ENCODE results near the gene MYRF. TPM values are rescaled to one million over a fixed set of nuclear protein-coding genes. Genes with fewer than 3 reads are reported as not detected.

Gene MYRF
- total and polyA plus RNA-seq, 4 donors: 0.23 to 2.3 (median 1.0) TPM

DNA sequence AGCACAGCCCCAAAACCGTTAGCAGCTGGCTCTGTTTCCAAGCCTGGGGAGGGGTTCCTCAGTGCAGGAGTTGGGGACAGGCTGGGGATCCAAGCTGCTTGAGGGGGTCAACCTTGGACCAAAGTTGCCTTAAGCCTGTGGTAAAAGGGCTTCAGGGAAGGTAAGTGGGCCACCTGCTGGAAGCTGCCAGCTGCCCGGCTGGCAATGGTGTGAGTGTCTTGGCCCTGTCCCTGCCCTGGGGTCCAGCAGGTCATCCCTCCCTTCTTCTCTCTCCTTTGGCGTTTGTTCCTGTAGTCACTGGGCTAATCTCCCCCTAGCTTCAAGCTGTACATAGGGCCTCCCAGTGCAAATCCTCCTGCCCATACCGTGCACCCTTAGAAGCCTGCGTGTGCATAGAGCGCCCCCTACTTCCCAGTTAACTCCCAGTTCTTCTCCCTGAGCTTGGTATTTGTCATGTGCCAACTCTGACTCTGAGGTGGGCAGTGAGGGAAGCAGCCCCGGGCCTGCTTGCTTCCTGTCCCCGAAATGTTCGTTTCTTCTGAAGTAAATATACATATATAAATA, 35.6 kb downstream of the MYRF start:
- ATAC-seq (ENCODE audit: low FRiP score) (no peak), DNase-seq (no peak)
- Histone ChIP-seq H3K4me1 (ENCODE audit: control insufficient read depth in 1 of 2, insufficient read depth in 2 of 2, low read length in 2 of 2) (no peaks in the 10 kb centered on the region), H3K27ac (ENCODE audit: low read depth in 1 of 2, low read length in 2 of 2) (no peak overlapping the region), H3K9me3 (ENCODE audit: control insufficient read depth, low read length) (no peaks in the 10 kb centered on the region), H3K4me3 (ENCODE audit: low read length in 2 of 2) (no peak overlapping the region), H3K36me3 (ENCODE audit: control insufficient read depth in 1 of 2, insufficient read depth in 2 of 2, low read length in 1 of 2) (peaks cover 0 to 5% of the 10 kb centered on the region in 2 donors), H3K27me3 (ENCODE audit: control insufficient read depth in 1 of 2, insufficient read depth in 2 of 2, low read length in 1 of 2) (no peaks in the 10 kb centered on the region)
- intact Hi-C loops (cut with DNase I): no loop called here
- WGBS, 2 donors: 33 to 40% methylated on average over 9 of the region's 9 CpGs

DNA sequence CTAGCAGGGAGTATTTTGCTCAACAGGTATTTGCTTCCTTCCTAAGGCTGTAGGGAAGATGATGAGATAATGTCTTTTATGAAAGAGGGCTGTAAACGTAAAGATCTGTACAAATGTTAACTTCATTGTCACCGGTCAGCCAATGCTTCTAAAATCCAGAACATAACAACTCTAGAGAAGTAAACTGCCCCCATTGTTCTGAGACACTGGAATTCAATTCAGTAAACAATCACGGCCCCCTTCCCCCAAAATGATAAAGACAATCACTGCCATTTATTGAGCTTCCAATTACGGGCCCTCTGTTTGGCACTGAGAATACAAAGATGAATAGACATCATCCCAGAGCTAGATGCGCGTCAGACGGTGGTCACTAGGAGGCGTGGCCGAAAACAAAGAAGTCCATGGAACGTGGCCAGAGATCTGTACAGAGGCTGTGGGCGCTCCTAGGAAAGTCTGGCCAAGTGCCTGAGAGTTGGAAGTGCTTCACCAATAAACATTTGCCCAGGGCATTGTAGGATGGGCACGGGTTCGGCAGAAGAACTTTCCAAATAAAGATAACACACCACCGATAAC, 39.4 kb downstream of the MYRF start:
- intact Hi-C loops (cut with DNase I): loop anchor here (10.0 kb wide), 2 partner anchors 153 to 523 kb away; no protein-coding TSS in a partner anchor
- Histone ChIP-seq H3K4me3 (ENCODE audit: low read length in 2 of 2) (peak overlapping the region; percentile 65 to 82), H3K36me3 (ENCODE audit: control insufficient read depth in 1 of 2, insufficient read depth in 2 of 2, low read length in 1 of 2) (peaks cover 0 to 5% of the 10 kb centered on the region in 2 donors), H3K27me3 (ENCODE audit: control insufficient read depth in 1 of 2, insufficient read depth in 2 of 2, low read length in 1 of 2) (no peaks in the 10 kb centered on the region), H3K4me1 (ENCODE audit: control insufficient read depth in 1 of 2, insufficient read depth in 2 of 2, low read length in 2 of 2) (no peaks in the 10 kb centered on the region), H3K9me3 (ENCODE audit: control insufficient read depth, low read length) (no peaks in the 10 kb centered on the region), H3K27ac (ENCODE audit: low read depth in 1 of 2, low read length in 2 of 2) (peak overlapping the region in 1 of 2 donors; percentile 98)
- peak; percentile 75 to 88 for DNase-seq
- WGBS, 2 donors: 3 to 5% methylated on average over 14 of the region's 14 CpGs
- ATAC-seq (ENCODE audit: low FRiP score): peak; percentile 63

DNA sequence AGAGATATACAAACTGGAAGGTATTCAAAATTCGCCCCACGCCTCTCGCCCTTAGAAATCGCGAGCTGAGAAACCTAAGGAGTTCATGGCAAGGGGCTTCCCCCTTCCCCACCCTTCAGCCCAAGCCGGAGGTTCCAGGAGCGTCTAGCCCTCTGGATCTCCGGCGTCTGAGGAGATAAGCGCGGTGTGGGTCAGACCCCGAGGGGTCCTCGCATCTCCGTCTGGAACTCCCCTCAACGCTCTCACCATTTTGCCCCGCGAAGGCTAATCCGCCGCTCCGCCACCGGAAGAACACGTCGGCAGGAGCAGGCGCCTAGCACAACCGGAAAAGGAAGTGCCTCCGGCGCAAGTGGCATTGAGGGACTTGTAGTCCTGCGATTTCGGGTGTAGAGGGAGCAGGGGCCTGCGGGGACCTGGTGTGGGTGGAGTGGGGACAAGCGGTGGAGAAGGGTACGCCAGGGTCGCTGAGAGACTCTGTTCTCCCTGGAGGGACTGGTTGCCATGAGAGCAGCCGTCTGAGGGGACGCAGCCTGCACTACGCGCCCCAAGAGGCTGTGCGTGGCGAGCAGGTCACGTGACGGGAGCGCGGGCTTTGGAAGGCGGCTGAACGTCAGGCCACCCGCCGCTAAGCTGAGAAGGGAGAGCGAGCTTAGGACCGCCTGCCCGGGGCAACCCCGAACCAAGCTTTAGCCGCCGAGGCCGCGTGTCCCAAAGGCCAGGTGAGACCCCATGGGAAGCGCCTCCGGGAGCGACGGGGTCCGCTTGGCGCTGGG, 40.1 kb downstream of the MYRF start, which contains the start of the genes FEN1 and TMEM258:
TSS of gene FEN1 (plus strand) at position 602 of the 773 bp plus-strand sequence. CDS start 2,451 bp downstream, outside the sequence.
TSS of gene TMEM258 (minus strand) at position 290 of the 773 bp plus-strand sequence. CDS start at position 249, 41 bp downstream.
- DNase-seq: peak; percentile 94 to 96
- Histone ChIP-seq H3K36me3 (ENCODE audit: control insufficient read depth in 1 of 2, insufficient read depth in 2 of 2, low read length in 1 of 2) (peaks cover 0 to 3% of the 10 kb centered on the region in 2 donors), H3K4me3 (ENCODE audit: low read length in 2 of 2) (peak within 1 kb of the TSS; percentile 65 to 82), H3K27me3 (ENCODE audit: control insufficient read depth in 1 of 2, insufficient read depth in 2 of 2, low read length in 1 of 2) (no peaks in the 10 kb centered on the region), H3K4me1 (ENCODE audit: control insufficient read depth in 1 of 2, insufficient read depth in 2 of 2, low read length in 2 of 2) (no peaks in the 10 kb centered on the region), H3K27ac (ENCODE audit: low read depth in 1 of 2, low read length in 2 of 2) (peak within 1 kb of the TSS in 1 of 2 donors; percentile 98), H3K9me3 (ENCODE audit: control insufficient read depth, low read length) (no peaks in the 10 kb centered on the region)
- intact Hi-C loops (cut with DNase I): loop anchor here (10.0 kb wide), 2 partner anchors 152 to 522 kb away; no protein-coding TSS in a partner anchor
- 0% methylated on average over 61 of the region's 61 CpGs for WGBS, 2 donors
- peak; percentile 96 for ATAC-seq (ENCODE audit: low FRiP score)

DNA sequence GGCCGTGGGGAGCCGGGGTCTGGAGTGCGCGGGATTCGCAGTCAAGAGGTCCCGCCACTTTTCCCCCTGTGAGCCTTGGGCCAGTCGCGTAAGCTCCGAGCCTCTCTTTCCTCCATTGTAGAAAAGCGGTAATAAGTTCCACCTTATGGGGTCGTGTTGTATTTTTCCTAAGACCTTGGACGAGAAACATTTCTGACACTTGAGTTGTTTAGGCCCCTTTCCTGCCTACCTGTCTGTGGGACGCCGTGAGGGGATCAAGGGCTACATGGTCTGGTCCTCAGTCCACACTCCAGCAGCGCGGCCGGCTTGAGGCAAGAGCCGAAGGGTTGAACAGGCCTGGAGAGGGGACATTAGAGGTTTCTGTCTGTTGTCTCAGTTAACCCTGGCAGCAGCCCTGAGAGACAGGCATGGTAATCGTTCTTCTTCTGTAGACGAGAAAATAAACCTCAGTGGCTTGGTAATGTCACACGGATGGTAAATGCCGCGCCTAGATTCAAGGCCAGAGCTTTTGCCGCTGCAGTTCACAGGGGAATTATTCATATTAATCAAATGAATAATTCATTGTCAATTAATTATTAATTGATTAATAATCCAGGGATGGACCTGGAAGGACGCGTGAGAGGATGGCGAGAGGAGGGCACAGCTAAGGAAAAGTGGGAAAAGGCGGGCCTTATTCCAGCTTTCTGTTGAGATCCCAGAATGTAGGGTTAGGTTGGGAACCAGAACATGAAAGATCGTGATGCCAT, 40.8 kb downstream of the MYRF start:
- no peak for DNase-seq
- no peak for ATAC-seq (ENCODE audit: low FRiP score)
- peaks cover 0 to 3% of the 10 kb centered on the region in 2 donors for H3K36me3 ChIP-seq (ENCODE audit: control insufficient read depth in 1 of 2, insufficient read depth in 2 of 2, low read length in 1 of 2)
- no peaks in the 10 kb centered on the region for H3K9me3 ChIP-seq (ENCODE audit: control insufficient read depth, low read length)
- H3K27ac ChIP-seq (ENCODE audit: low read depth in 1 of 2, low read length in 2 of 2): no peak overlapping the region
- no peaks in the 10 kb centered on the region for H3K4me1 ChIP-seq (ENCODE audit: control insufficient read depth in 1 of 2, insufficient read depth in 2 of 2, low read length in 2 of 2)
- intact Hi-C loops (cut with DNase I): loop anchor here (10.0 kb wide), 2 partner anchors 152 to 522 kb away; no protein-coding TSS in a partner anchor
- H3K27me3 ChIP-seq (ENCODE audit: control insufficient read depth in 1 of 2, insufficient read depth in 2 of 2, low read length in 1 of 2): no peaks in the 10 kb centered on the region
- peak overlapping the region; percentile 53 to 65 for H3K4me3 ChIP-seq (ENCODE audit: low read length in 2 of 2)
- 3 to 4% methylated on average over 29 of the region's 29 CpGs for WGBS, 2 donors

DNA sequence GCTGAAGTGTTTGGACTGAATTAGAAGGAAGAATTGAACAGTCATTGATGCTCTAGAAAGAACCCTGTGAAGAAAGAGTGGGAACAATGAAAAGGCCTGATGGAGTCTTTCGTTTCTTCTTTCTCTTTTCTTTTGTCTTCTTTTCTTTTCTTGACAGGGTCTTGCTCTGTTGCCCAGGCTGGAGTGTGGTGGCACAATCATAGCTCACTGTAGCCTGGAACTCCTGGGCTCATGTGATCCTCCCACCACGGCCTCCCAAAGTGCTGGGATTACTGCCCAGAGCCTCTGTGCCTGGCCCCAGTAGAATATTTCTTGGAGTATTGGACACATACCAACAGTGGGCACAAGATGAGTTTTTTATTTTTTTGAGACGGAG, 41.4 kb downstream of the MYRF start:
- Histone ChIP-seq H3K27ac (ENCODE audit: low read depth in 1 of 2, low read length in 2 of 2) (no peak overlapping the region), H3K4me3 (ENCODE audit: low read length in 2 of 2) (no peak overlapping the region), H3K4me1 (ENCODE audit: control insufficient read depth in 1 of 2, insufficient read depth in 2 of 2, low read length in 2 of 2) (no peaks in the 10 kb centered on the region), H3K9me3 (ENCODE audit: control insufficient read depth, low read length) (no peaks in the 10 kb centered on the region), H3K27me3 (ENCODE audit: control insufficient read depth in 1 of 2, insufficient read depth in 2 of 2, low read length in 1 of 2) (no peaks in the 10 kb centered on the region), H3K36me3 (ENCODE audit: control insufficient read depth in 1 of 2, insufficient read depth in 2 of 2, low read length in 1 of 2) (peaks cover 0 to 3% of the 10 kb centered on the region in 2 donors)
- ATAC-seq (ENCODE audit: low FRiP score): no peak
- WGBS, 2 donors: 26 to 32% methylated on average over 3 of the region's 3 CpGs
- DNase-seq: peak in 1 of 2 donors; percentile 23
- intact Hi-C loops (cut with DNase I): loop anchor here (10.0 kb wide), 2 partner anchors 151 to 521 kb away; no protein-coding TSS in a partner anchor

DNA sequence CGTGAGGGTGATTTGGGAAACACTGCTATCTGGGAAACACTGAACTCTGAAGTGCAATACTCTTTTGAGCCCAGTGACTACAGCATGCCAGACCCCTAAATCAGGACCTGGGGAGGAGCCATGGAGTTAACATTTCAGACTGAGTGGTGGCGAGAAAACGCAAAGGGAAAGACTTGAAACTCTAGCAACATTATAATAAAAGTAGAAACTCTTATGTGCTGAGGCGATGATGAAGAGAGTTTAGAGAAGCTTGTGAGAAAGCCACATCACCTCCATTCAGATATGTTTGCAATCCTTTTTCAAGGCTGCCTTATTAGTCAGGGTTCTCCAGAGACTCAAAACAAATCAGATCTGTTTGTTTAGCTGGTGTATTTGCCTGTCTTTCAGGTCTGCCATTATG, 42.1 kb downstream of the MYRF start:
- intact Hi-C loops (cut with DNase I): loop anchor here (10.0 kb wide), 2 partner anchors 150 to 520 kb away; no protein-coding TSS in a partner anchor
- H3K36me3 ChIP-seq (ENCODE audit: control insufficient read depth in 1 of 2, insufficient read depth in 2 of 2, low read length in 1 of 2): peaks cover 0 to under 1% of the 10 kb centered on the region in 2 donors
- no peaks in the 10 kb centered on the region for H3K4me1 ChIP-seq (ENCODE audit: control insufficient read depth in 1 of 2, insufficient read depth in 2 of 2, low read length in 2 of 2)
- no peaks in the 10 kb centered on the region for H3K27me3 ChIP-seq (ENCODE audit: control insufficient read depth in 1 of 2, insufficient read depth in 2 of 2, low read length in 1 of 2)
- DNase-seq: peak in 1 of 2 donors; percentile 1
- ATAC-seq (ENCODE audit: low FRiP score): no peak
- H3K4me3 ChIP-seq (ENCODE audit: low read length in 2 of 2): no peak overlapping the region
- no peak overlapping the region for H3K27ac ChIP-seq (ENCODE audit: low read depth in 1 of 2, low read length in 2 of 2)
- 87 to 88% methylated on average over 4 of the region's 4 CpGs for WGBS, 2 donors
- no peaks in the 10 kb centered on the region for H3K9me3 ChIP-seq (ENCODE audit: control insufficient read depth, low read length)

DNA sequence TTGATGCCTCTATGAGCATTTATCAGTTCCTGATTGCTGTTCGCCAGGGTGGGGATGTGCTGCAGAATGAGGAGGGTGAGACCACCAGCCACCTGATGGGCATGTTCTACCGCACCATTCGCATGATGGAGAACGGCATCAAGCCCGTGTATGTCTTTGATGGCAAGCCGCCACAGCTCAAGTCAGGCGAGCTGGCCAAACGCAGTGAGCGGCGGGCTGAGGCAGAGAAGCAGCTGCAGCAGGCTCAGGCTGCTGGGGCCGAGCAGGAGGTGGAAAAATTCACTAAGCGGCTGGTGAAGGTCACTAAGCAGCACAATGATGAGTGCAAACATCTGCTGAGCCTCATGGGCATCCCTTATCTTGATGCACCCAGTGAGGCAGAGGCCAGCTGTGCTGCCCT, 43.0 kb downstream of the MYRF start:
- Histone ChIP-seq H3K36me3 (ENCODE audit: control insufficient read depth in 1 of 2, insufficient read depth in 2 of 2, low read length in 1 of 2) (no peaks in the 10 kb centered on the region), H3K4me3 (ENCODE audit: low read length in 2 of 2) (no peak overlapping the region), H3K27me3 (ENCODE audit: control insufficient read depth in 1 of 2, insufficient read depth in 2 of 2, low read length in 1 of 2) (no peaks in the 10 kb centered on the region), H3K9me3 (ENCODE audit: control insufficient read depth, low read length) (no peaks in the 10 kb centered on the region), H3K27ac (ENCODE audit: low read depth in 1 of 2, low read length in 2 of 2) (no peak overlapping the region), H3K4me1 (ENCODE audit: control insufficient read depth in 1 of 2, insufficient read depth in 2 of 2, low read length in 2 of 2) (no peaks in the 10 kb centered on the region)
- 86 to 89% methylated on average over 12 of the region's 12 CpGs for WGBS, 2 donors
- intact Hi-C loops (cut with DNase I): loop anchor here (5.0 to 10.0 kb wide), 8 partner anchors 77 to 519 kb away; partner anchors contain the start of gene INCENP (in 1 of the 2)
- ATAC-seq (ENCODE audit: low FRiP score) (no peak), DNase-seq (peak in 1 of 2 donors; percentile 45)

Data from aorta (tissue), 5 donors.